Measurements from ENCODE around the gene EXOC3L4. TPM values are rescaled to one million over a fixed set of nuclear protein-coding genes. Genes with fewer than 3 reads are reported as not detected.

EXOC3L4 gene
- total RNA-seq, 1 donor from 2014 or later: 4.2 TPM

GRCh38 chr14:103067231-103067954 lies 27.1 kb upstream of the EXOC3L4 start:
- intact Hi-C loops (cut with DNase I): no loop called here
- no peak for DNase-seq
- H3K4me3 ChIP-seq: no peak overlapping the region
- no peaks in the 10 kb centered on the region for H3K27me3 ChIP-seq
- peak overlapping the region; percentile 63 for H3K27ac ChIP-seq
- no peaks in the 10 kb centered on the region for H3K36me3 ChIP-seq
- TF ChIP-seq CTCF (IDR thresholded peaks at IDR 0.05): no peak
- ATAC-seq: peak; percentile 2
- no peaks in the 10 kb centered on the region for H3K9me3 ChIP-seq
- peaks cover 32% of the 10 kb centered on the region for H3K4me1 ChIP-seq

GRCh38 chr14:103068351-103069073 lies 26.0 kb upstream of the EXOC3L4 start:
- H3K9me3 ChIP-seq: no peaks in the 10 kb centered on the region
- TF ChIP-seq CTCF (IDR thresholded peaks at IDR 0.05): no peak
- no peaks in the 10 kb centered on the region for H3K36me3 ChIP-seq
- no peaks in the 10 kb centered on the region for H3K27me3 ChIP-seq
- no peak for ATAC-seq
- DNase-seq: no peak
- peaks cover 33% of the 10 kb centered on the region for H3K4me1 ChIP-seq
- H3K27ac ChIP-seq: peak overlapping the region; percentile 63
- intact Hi-C loops (cut with DNase I): no loop called here
- H3K4me3 ChIP-seq: no peak overlapping the region

- Histone ChIP-seq H3K9me3 (no peaks in the 10 kb centered on the region), H3K36me3 (no peaks in the 10 kb centered on the region), H3K27ac (peak overlapping the region; percentile 68), H3K4me3 (no peak overlapping the region), H3K27me3 (no peaks in the 10 kb centered on the region), H3K4me1 (peaks cover 40% of the 10 kb centered on the region)
- no peak for DNase-seq
- no peak for ATAC-seq
- TF ChIP-seq CTCF (IDR thresholded peaks at IDR 0.05): no peak
- intact Hi-C loops (cut with DNase I): no loop called here
Observed at GRCh38 chr14:103070263-103070885, 24.2 kb upstream of the EXOC3L4 start.

GRCh38 chr14:103070971-103071542 lies 23.5 kb upstream of the EXOC3L4 start:
- ATAC-seq (peak; percentile 46), DNase-seq (peak; percentile 86)
- Histone ChIP-seq H3K9me3 (no peaks in the 10 kb centered on the region), H3K36me3 (no peaks in the 10 kb centered on the region), H3K4me3 (no peak overlapping the region), H3K4me1 (peaks cover 34% of the 10 kb centered on the region), H3K27me3 (no peaks in the 10 kb centered on the region), H3K27ac (peak overlapping the region; percentile 68)
- intact Hi-C loops (cut with DNase I): no loop called here
- no peak for TF ChIP-seq CTCF (IDR thresholded peaks at IDR 0.05)

GRCh38 chr14:103071544-103072251 lies 22.8 kb upstream of the EXOC3L4 start:
- H3K27ac ChIP-seq: peak overlapping the region; percentile 68
- H3K36me3 ChIP-seq: no peaks in the 10 kb centered on the region
- H3K9me3 ChIP-seq: no peaks in the 10 kb centered on the region
- no peak for TF ChIP-seq CTCF (IDR thresholded peaks at IDR 0.05)
- intact Hi-C loops (cut with DNase I): no loop called here
- no peaks in the 10 kb centered on the region for H3K27me3 ChIP-seq
- no peak overlapping the region for H3K4me3 ChIP-seq
- peaks cover 31% of the 10 kb centered on the region for H3K4me1 ChIP-seq
- peak; percentile 56 for ATAC-seq
- DNase-seq: peak; percentile 90
